H4 (cell line): ENCODE data around the gene CLSTN2. TPM values are rescaled to one million over a fixed set of nuclear protein-coding genes. Genes with fewer than 3 reads are reported as not detected.

Experiments used
- DNase-seq: peaks from one replicate; pipeline ENCODE4 v3.0.0-alpha.2; 2015; ENCODE audit warnings: low spot score
- total RNA-seq: library from RNA; depleted of rRNA; stranded (reverse); fragments of >200 nt; shearing (Covaris generic); gene quantifications from 2 replicates; pipeline ENCODE4 v1.2.3, GENCODE V29; 2014

The CLSTN2 gene
- total RNA-seq, 1 experiment from 2014 or later = 3.9 TPM

- DNase-seq = peak; percentile 43
Observed at GRCh38 chr3:140499114-140499757, 564.3 kb downstream of the CLSTN2 start.

- DNase-seq = no peak
Observed at GRCh38 chr3:140500473-140500872, 565.5 kb downstream of the CLSTN2 start.

GRCh38 chr3:140501061-140501769 lies 566.2 kb downstream of the CLSTN2 start:
- DNase-seq = no peak

DNA sequence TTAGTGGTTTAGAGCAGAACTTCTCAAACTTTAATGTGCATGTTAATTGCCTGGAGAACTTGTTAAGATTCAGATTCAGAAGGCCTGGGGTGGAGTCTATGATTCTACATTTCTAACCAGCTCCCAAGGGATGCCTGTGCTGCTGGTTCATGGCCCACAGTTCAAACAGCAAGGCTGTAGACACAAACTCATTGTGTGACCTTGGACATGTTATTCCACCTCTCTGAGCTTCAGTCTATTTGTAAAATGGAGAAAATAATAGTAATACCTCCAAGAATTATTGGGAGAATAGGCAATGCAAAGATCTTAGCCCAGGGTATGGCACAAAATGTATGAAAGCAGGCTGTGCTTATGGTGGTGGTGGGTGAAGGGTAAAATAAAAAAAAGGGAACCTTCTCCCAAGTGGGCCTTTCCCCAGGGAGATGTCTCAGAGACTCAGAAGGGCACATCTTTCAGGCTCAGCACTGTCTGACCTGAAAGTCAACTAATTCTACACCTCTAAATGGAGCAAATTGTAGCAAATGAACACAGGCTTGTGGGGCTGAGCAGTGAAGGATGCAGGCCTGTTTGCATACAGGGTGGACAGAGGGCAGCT lies 566.9 kb downstream of the CLSTN2 start:
- no peak for DNase-seq

GRCh38 chr3:140505213-140505612 lies 570.2 kb downstream of the CLSTN2 start:
- DNase-seq = no peak

GRCh38 chr3:140505876-140506275 lies 570.9 kb downstream of the CLSTN2 start:
- no peak for DNase-seq

DNA sequence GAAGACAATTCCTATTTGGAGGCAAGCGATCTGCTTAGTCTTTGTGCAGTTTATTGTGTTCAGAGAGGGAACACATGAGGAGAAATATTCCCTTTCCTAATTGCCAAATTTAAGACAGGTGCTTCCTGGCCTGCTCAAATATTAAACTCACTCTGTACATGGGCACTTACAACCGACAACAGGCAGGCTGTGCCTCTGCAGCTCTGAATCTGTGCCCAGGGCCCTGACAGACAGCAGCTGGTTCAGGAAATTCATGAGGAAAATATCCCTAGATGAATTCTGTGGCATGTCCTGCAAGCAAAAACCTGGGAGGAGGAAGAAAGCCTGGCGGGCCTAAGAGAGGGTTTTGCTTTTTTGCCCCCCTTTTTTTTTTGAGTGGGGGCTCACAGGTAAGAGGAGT lies 573.6 kb downstream of the CLSTN2 start:
- DNase-seq = no peak

DNA sequence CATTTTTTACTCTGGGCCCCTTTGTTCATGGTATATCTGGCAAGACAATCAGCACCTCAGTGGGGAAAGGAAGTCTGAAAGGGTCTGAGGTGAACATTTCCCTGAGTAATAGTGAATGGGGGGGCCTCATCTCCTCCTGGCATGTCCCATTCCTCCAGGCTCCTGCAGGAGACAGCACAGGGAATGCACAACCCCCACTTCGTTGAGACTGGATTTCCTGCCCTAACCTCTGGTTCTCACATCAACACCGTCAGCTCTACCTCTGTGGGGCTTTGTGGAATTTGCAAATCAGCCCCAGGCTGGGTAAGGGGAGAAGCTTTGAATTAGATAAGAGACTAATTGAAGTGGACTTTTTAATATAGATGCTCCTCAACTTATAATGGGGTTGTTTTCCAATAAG lies 574.5 kb downstream of the CLSTN2 start:
- DNase-seq = no peak

GRCh38 chr3:140510303-140510861 lies 575.4 kb downstream of the CLSTN2 start:
- no peak for DNase-seq

- no peak for DNase-seq
Observed at GRCh38 chr3:140521751-140522445, 586.9 kb downstream of the CLSTN2 start.

DNA sequence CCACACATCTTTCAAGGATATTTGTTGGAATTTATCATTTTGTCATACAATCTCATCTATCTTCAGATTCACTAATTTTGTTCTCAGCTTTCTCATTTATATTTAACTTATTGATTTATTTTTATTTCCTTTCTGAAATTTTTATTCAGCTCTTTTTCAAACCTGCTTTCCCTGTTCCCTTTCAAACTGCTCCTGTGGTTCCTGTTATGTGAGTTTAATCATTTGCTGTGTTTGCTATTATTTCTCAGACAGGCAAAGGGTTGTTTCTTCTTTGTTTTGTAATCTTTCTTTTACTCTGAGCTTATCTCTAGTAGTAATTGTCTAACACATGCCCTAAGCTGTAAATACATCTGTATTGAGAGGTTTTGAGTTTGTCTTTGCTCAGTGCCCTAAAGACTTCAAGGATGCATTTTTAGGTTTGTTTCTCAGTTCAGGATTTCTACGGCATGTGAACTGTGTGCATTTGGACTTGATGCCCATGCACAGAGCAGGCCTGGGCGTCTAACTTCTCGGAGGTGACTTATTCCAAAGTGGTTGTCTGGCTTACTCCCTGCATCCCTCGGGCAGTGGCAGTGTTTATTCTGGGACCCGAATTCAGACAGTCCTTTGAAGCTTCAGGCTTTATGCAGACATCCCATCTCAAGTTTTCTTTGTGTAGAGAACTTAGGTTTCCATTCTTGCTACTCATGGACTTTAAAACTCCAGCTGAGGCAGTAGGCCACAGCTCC lies 587.8 kb downstream of the CLSTN2 start:
- no peak for DNase-seq

GRCh38 chr3:140523600-140523999 lies 588.6 kb downstream of the CLSTN2 start:
- DNase-seq = no peak

- DNase-seq = no peak
Observed at GRCh38 chr3:140527156-140527555, 592.2 kb downstream of the CLSTN2 start.

- peak; percentile 60 for DNase-seq
Observed at GRCh38 chr3:140529096-140529495, 594.1 kb downstream of the CLSTN2 start.

- no peak for DNase-seq
Observed at GRCh38 chr3:140529558-140529957, 594.6 kb downstream of the CLSTN2 start.

DNA sequence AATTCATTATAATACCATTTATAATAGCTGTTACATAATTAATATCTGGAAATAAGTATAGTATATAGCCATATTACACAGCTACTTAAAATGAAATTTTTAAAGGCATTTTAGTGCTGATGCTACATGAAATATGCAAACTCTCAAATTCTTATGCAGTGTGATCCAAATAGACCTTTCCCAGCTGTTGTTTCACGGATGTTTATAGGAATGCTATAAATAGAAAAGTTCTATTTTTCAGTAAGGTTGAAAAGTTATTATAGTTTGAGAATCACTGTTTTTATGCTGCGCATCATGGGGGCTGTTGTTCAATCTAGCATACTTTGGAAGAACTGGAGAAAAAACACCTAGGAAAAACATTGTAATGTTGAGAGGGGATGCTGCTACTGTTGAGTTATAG lies 595.1 kb downstream of the CLSTN2 start:
- no peak for DNase-seq

- DNase-seq = no peak
Observed at GRCh38 chr3:140530603-140531002, 595.6 kb downstream of the CLSTN2 start.

GRCh38 chr3:140532793-140533330 lies 597.9 kb downstream of the CLSTN2 start:
- no peak for DNase-seq

DNA sequence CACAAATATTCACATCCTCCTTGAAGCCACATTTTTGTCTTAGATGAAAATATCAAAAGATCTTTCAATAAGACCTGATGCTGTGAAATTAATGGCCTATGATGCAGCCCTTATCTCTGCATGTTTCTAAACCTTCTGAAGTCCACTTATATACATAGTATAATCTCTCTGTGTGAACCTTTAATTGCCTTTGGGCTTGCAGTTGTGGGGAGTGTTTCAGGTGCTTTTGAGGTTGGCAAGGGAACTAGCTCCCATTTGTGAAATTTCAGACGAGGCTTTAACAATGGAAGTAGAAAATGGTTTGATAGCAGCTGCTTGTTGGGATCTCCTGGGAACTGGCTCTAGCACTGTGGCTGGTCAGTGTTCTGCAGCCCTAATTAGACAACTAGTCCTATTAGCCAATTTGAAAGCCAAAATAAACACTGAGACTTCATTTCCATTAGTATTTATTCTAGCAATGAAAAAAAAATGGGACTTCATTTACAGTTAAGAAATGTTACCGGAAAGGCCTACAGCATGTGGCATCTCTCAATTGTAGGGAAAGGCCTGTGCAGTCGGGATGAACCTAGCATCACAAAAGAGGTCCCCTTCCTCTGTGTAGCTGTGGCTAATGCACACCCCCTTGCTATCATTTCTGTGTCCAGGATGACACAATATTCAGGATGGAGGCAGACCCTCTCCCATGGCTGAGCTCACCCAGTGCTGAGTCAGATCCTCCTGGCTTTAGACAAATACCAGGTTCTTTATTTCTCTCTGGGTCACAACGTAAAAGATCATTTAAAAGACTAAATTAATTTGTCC lies 602.1 kb downstream of the CLSTN2 start:
- DNase-seq = no peak

GRCh38 chr3:140537727-140538082 lies 602.7 kb downstream of the CLSTN2 start:
- DNase-seq = no peak

DNA sequence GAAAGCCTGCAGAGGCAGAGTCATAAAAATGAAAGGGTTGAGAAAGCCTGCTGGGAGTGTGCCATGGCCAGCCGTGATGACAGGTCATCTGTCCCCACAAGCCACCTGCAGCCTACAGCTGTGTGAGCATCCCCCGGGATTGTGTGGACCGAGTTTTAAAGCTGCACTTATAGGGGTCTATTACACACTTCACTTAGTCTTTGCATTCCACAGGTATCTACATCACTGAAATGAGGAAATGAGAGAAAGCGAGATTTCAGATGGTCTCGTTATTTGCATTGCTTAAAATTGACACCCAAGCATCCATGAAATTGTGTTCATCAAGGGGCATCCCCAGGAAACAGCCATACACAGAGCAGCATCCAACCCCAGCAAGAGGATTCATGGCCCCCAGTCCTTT lies 605.3 kb downstream of the CLSTN2 start:
- no peak for DNase-seq
